ENCODE results near the gene USP17L27. TPM values are rescaled to one million over a fixed set of nuclear protein-coding genes. Genes with fewer than 3 reads are reported as not detected.
"Not testable (repeated sequence)": the region's sequence is repeated elsewhere in the genome, so short reads cannot be mapped to it uniquely, and the experiment has no call there.

Gene USP17L27
- not detected for total RNA-seq

DNA sequence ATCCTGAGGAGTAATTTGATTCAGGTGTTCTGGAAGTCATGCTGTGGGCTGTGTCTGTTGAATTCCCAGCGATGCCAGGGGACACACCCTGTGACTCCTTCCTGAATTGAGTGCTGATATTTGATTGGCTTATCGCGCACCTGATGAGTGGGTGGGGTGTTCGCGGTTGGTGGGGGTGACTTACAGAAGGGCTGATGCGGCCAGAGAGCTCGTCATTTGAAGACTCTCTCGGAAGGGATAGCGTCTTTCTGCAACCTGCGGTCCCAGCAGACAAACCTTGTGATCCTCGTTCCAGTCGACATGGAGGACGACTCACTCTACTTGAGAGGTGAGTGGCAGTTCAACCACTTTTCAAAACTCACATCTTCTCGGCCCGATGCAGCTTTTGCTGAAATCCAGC lies at the start of gene USP17L27:
USP17L27 (plus strand) TSS at position 301 of the 400 bp plus-strand sequence; CDS start at position 301, 0 bp downstream.
- no CpG with 5 or more reads among the region's 15 CpGs for WGBS, 2 donors
- intact Hi-C loops (cut with DNase I); H3K27me3 ChIP-seq; H3K27ac ChIP-seq; DNase-seq; H3K36me3 ChIP-seq; H3K9me3 ChIP-seq; H3K4me3 ChIP-seq (replicated peaks in 1 of 3); H3K4me1 ChIP-seq: not testable (repeated sequence)

DNA sequence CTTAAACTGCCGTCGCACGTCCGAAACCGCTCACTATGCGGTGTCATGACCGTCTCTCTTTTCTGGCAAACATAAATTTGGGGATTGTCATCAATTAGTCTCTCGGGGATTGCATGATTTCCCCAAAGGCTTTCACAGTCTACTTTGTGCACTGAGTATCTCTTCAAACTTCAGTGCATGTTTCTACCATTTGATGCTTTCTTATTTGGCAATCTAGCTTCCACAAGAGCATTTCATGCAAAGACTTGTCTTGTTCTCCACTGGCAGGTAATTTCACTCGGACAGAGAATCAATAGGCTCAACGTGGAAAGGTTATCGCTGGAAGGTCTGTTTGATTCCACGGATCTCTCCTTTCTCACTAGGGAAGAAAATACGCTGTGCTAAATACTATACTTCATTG lies 19.8 kb upstream of the USP17L27 start:
- H3K4me1 ChIP-seq; H3K27ac ChIP-seq; H3K36me3 ChIP-seq; DNase-seq; intact Hi-C loops (cut with DNase I); H3K9me3 ChIP-seq; H3K4me3 ChIP-seq (replicated peaks in 1 of 3); H3K27me3 ChIP-seq: not testable (repeated sequence)
- 89 to 93% methylated on average over 5 of the region's 13 CpGs for WGBS, 2 donors

GRCh38 chr4:9324865-9325264 lies 19.1 kb upstream of the USP17L27 start, which contains the start of gene USP17L24:
Gene USP17L24, plus strand, starts transcription at chr4:9325165. Its CDS starts 0 bp downstream, at chr4:9325165.
- intact Hi-C loops (cut with DNase I); H3K36me3 ChIP-seq; H3K27me3 ChIP-seq; DNase-seq; H3K9me3 ChIP-seq; H3K4me3 ChIP-seq (replicated peaks in 1 of 3); H3K27ac ChIP-seq; H3K4me1 ChIP-seq: not testable (repeated sequence)
- no CpG with 5 or more reads among the region's 15 CpGs for WGBS, 2 donors

- WGBS, 2 donors = no CpG with 5 or more reads among the region's 15 CpGs
- H3K36me3 ChIP-seq; H3K4me3 ChIP-seq (replicated peaks in 1 of 3); intact Hi-C loops (cut with DNase I); DNase-seq; H3K4me1 ChIP-seq; H3K9me3 ChIP-seq; H3K27ac ChIP-seq; H3K27me3 ChIP-seq: not testable (repeated sequence)
Observed at GRCh38 chr4:9329611-9330010, 14.3 kb upstream of the USP17L27 start, which contains the start of gene USP17L25. Gene USP17L25, plus strand, starts transcription at chr4:9329911. Its CDS starts 0 bp downstream, at chr4:9329911.

- H3K36me3 ChIP-seq; DNase-seq; H3K9me3 ChIP-seq; H3K27me3 ChIP-seq; H3K27ac ChIP-seq; H3K4me3 ChIP-seq (replicated peaks in 1 of 3); intact Hi-C loops (cut with DNase I); H3K4me1 ChIP-seq: not testable (repeated sequence)
- no CpG with 5 or more reads among the region's 15 CpGs for WGBS, 2 donors
Observed at GRCh38 chr4:9334358-9334757, 9.6 kb upstream of the USP17L27 start, which contains the start of gene USP17L26. Gene USP17L26, plus strand, starts transcription at chr4:9334658. Its CDS starts 0 bp downstream, at chr4:9334658.

- H3K27ac ChIP-seq; intact Hi-C loops (cut with DNase I); H3K36me3 ChIP-seq; H3K4me1 ChIP-seq; H3K27me3 ChIP-seq; H3K4me3 ChIP-seq (replicated peaks in 1 of 3); DNase-seq; H3K9me3 ChIP-seq: not testable (repeated sequence)
- WGBS, 2 donors = no CpG with 5 or more reads among the region's 15 CpGs
Observed at GRCh38 chr4:9339103-9339502, 4.8 kb upstream of the USP17L27 start, which contains the start of gene USP17L5. Gene USP17L5, plus strand, starts transcription at chr4:9339403. Its CDS starts 0 bp downstream, at chr4:9339403.

DNA sequence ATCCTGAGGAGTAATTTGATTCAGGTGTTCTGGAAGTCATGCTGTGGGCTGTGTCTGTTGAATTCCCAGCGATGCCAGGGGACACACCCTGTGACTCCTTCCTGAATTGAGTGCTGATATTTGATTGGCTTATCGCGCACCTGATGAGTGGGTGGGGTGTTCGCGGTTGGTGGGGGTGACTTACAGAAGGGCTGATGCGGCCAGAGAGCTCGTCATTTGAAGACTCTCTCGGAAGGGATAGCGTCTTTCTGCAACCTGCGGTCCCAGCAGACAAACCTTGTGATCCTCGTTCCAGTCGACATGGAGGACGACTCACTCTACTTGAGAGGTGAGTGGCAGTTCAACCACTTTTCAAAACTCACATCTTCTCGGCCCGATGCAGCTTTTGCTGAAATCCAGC lies 4.6 kb downstream of the USP17L27 start, which contains the start of gene USP17L28:
USP17L28 (plus strand) TSS at position 301 of the 400 bp plus-strand sequence; CDS start at position 301, 0 bp downstream.
- WGBS, 2 donors = no CpG with 5 or more reads among the region's 15 CpGs
- DNase-seq; H3K4me3 ChIP-seq (replicated peaks in 1 of 3); H3K27ac ChIP-seq; H3K27me3 ChIP-seq; H3K36me3 ChIP-seq; H3K4me1 ChIP-seq; intact Hi-C loops (cut with DNase I); H3K9me3 ChIP-seq: not testable (repeated sequence)

DNA sequence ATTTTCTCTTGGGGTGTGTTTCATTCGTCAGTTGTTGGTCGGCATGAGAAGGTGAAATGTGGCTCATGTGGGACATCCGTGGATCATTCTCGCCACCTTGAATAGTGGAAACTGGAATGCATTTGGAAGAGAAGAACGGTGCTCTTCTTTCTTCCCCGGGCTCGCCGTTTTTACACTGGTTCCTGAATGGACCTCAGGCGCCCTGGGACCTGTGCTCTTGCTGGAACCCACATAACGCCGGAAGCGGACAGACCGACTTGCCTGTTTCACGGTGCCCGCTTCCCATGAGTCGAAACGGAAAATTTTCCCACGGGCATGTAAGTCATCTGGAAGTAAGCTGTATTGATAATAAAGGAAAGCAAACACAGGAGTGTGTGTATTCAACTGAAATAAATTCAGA lies 6.9 kb downstream of the USP17L27 start:
- intact Hi-C loops (cut with DNase I); H3K27me3 ChIP-seq; H3K4me1 ChIP-seq; H3K4me3 ChIP-seq (replicated peaks in 1 of 3); H3K36me3 ChIP-seq; H3K9me3 ChIP-seq; H3K27ac ChIP-seq; DNase-seq: not testable (repeated sequence)
- WGBS, 2 donors = no CpG with 5 or more reads among the region's 18 CpGs

DNA sequence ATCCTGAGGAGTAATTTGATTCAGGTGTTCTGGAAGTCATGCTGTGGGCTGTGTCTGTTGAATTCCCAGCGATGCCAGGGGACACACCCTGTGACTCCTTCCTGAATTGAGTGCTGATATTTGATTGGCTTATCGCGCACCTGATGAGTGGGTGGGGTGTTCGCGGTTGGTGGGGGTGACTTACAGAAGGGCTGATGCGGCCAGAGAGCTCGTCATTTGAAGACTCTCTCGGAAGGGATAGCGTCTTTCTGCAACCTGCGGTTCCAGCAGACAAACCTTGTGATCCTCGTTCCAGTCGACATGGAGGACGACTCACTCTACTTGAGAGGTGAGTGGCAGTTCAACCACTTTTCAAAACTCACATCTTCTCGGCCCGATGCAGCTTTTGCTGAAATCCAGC lies 9.4 kb downstream of the USP17L27 start, which contains the start of gene USP17L29:
USP17L29 (plus strand) TSS at position 301 of the 400 bp plus-strand sequence; CDS start at position 301, 0 bp downstream.
- not testable (repeated sequence) for DNase-seq
- no CpG with 5 or more reads among the region's 15 CpGs for WGBS, 2 donors

GRCh38 chr4:9362829-9363228 lies 18.9 kb downstream of the USP17L27 start, which contains the start of gene USP17L30:
Gene USP17L30, plus strand, starts transcription at chr4:9363129. Its CDS starts 0 bp downstream, at chr4:9363129.
- H3K9me3 ChIP-seq; H3K27me3 ChIP-seq; H3K36me3 ChIP-seq; intact Hi-C loops (cut with DNase I); H3K4me3 ChIP-seq (replicated peaks in 1 of 3); DNase-seq; H3K27ac ChIP-seq; H3K4me1 ChIP-seq: not testable (repeated sequence)
- WGBS, 2 donors = no CpG with 5 or more reads among the region's 15 CpGs

More for the DNA sequence above, 9.4 kb downstream of the USP17L27 start, which contains the start of gene USP17L29:
- H3K9me3 ChIP-seq; intact Hi-C loops (cut with DNase I); H3K4me1 ChIP-seq; H3K27ac ChIP-seq; H3K36me3 ChIP-seq; H3K4me3 ChIP-seq (replicated peaks in 1 of 3); H3K27me3 ChIP-seq: not testable (repeated sequence)

- H3K9me3 ChIP-seq = not testable (repeated sequence)
Observed at GRCh38 chr4:9379881-9380280, 35.9 kb downstream of the USP17L27 start.

More at GRCh38 chr4:9379881-9380280, 35.9 kb downstream of the USP17L27 start:
- H3K4me1 ChIP-seq; H3K27ac ChIP-seq; H3K36me3 ChIP-seq; intact Hi-C loops (cut with DNase I); H3K27me3 ChIP-seq; H3K4me3 ChIP-seq (replicated peaks in 1 of 3): not testable (repeated sequence)
- DNase-seq = peak; percentile 60 to 66
- 13 to 42% methylated on average over 1 of the region's 1 CpG for WGBS, 2 donors

Measured in thyroid gland (tissue), 4 donors.